GM12891 (cell line): ENCODE results near the gene CASP7. TPM values are rescaled to one million over a fixed set of nuclear protein-coding genes. Genes with fewer than 3 reads are reported as not detected.

ENCODE experiments used
- DNase-seq: peaks from one replicate; pipeline ENCODE4 v3.0.0; 2011; ENCODE audit warnings: low spot score; ENCODE audit not compliant: insufficient read length
- FAIRE-seq: peaks from 2 replicates; lab custom pipeline; 2011; peaks lifted over from hg19 to GRCh38; lab: Jason Lieb, UNC
- PAX5 ChIP-seq: IDR thresholded peaks from 2 replicates; pipeline ENCODE4 v1.6.1; 2011; ENCODE audit warnings: low read length, moderate library complexity, mild to moderate bottlenecking; ENCODE audit not compliant: insufficient read depth, severe bottlenecking
- POLR2A ChIP-seq: IDR thresholded peaks from 2 replicates; pipeline ENCODE4 v1.6.1; 2011; ENCODE audit warnings: low read depth, low read length, control low read depth
- POLR2AphosphoS5 ChIP-seq: IDR thresholded peaks from 2 replicates; pipeline ENCODE4 v1.6.1; 2011; ENCODE audit warnings: low read depth, low read length, control low read depth
- POU2F2 ChIP-seq: IDR thresholded peaks from 2 replicates; pipeline ENCODE4 v1.6.1; 2011; ENCODE audit warnings: low read depth, mild to moderate bottlenecking, control low read depth, low read length, moderate library complexity
- SPI1 ChIP-seq: IDR thresholded peaks from 2 replicates; pipeline ENCODE4 v1.6.1; 2011; ENCODE audit warnings: low read depth, low read length, control low read depth
- TAF1 ChIP-seq: IDR thresholded peaks from 2 replicates; pipeline ENCODE4 v1.6.1; 2011; ENCODE audit warnings: low read depth, low read length, control low read depth
- polyA plus RNA-seq: library from polyadenylated mRNA; unstranded; fragments of >200 nt; gene quantifications from one replicate; pipeline ENCODE4 v1.2.1, GENCODE V29; 2012; ENCODE audit warnings: low read depth, missing spikeins, inconsistent platforms; ENCODE audit not compliant: missing spikeins

The CASP7 gene
- 15.2 TPM for polyA plus RNA-seq

DNA sequence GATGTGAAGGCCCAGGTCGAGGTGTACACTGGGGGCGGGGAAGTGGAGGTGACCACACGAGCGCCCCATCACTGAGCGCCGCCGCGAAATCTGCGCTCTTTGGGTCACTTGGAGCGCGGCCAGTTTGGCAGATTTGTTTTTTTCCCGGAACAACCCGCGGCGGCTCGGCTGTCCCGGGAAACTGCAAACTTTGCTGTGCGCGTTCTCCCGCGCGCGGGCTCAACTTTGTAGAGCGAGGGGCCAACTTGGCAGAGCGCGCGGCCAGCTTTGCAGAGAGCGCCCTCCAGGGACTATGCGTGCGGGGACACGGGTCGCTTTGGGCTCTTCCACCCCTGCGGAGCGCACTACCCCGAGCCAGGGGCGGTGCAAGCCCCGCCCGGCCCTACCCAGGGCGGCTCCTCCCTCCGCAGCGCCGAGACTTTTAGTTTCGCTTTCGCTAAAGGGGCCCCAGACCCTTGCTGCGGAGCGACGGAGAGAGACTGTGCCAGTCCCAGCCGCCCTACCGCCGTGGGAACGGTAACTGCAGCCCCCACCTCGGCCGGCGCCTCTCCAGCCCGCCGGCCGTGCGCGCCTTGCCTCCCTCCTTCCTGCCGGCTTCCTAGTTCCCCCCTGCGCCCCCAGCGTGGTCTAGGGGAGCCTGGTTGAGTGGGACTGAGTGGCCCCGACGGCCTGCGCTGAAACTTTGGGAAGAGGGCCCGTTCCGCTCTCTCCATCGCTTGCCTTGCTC, at the start of gene CASP7:
Gene CASP7 (plus strand): TSS at position 450 of the 727 bp plus-strand sequence. CDS start 17,582 bp downstream, outside the sequence.
- DNase-seq, result peak; percentile 75
- FAIRE-seq, result peak; percentile 75
- no peak for TF ChIP-seq PAX5
- peak; percentile 68 for TF ChIP-seq POLR2AphosphoS5
- TF ChIP-seq POU2F2, result 0 out of 2 replicates have a peak, but pooled peaks have one; percentile 10
- TF ChIP-seq SPI1, result no peak
- TF ChIP-seq POLR2A, result peak; percentile 69
- TF ChIP-seq TAF1, result peak; percentile 40

DNA sequence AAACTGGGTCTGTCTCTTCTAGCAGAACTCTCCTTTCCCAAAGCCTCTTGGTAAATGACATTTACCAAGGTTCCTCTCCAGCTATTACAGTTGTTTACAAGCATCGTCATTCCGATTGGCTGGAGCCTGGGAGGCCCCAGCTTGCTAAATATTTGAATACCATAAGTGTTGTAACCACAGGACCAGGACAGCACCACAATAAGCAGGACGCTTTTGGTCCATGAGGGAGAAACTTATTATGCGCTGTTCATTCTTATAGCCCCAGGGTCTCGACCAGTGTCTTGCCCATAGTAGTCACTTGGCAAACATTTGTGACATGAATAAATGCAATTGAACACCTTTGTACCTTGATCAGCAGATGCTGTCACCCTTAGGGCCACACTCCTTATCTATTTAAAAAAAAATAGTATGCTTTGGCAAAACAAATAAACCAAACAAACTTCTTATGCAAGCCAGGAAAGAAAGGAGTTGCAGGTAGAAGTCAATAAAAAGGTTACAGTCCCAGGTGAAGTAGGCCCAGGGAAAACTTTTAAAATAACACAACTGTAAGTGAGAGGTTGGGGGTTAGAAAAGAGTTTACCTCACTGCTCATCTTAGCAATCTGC, 48.7 kb upstream of the CASP7 start:
- FAIRE-seq, result no peak
- TF ChIP-seq POLR2AphosphoS5, result no peak
- TF ChIP-seq PAX5, result no peak
- no peak for TF ChIP-seq POLR2A
- TF ChIP-seq TAF1, result no peak
- no peak for TF ChIP-seq POU2F2
- TF ChIP-seq SPI1, result no peak
- DNase-seq, result no peak

DNA sequence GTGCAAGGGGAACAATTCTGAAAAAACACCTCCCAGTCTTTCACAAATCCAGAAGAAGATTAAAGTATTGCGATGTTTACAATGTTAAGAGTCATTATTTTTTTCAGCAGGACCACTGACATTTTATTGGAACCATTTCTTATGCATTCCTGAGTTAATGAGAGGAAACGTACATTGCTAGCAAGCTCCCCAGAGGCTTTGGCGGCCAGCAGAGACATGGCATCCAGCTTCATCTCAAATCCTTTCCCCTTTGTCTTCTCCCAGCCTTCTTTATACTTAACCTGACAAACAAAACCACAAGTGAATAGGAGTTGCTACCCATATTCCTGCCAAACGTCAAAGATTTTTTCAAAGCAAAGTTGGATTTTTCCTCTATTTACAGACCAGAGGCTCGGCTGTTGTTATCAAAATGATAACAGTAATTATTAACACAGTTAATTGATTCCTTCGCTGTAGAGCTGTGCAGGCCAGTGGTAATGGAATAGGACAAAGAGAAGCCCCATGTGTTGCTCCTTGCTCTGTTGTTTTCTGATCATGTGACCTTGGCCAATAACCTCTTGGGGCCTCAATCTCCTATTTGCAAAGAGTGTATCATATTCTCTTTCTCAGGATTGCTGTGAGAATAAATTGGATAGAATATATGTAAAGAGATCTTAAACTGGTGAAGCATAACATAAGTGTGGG, 47.9 kb upstream of the CASP7 start:
- FAIRE-seq (no peak), DNase-seq (no peak)
- TF ChIP-seq PAX5 (no peak), POLR2AphosphoS5 (no peak), SPI1 (no peak), TAF1 (no peak), POU2F2 (no peak), POLR2A (no peak)

DNA sequence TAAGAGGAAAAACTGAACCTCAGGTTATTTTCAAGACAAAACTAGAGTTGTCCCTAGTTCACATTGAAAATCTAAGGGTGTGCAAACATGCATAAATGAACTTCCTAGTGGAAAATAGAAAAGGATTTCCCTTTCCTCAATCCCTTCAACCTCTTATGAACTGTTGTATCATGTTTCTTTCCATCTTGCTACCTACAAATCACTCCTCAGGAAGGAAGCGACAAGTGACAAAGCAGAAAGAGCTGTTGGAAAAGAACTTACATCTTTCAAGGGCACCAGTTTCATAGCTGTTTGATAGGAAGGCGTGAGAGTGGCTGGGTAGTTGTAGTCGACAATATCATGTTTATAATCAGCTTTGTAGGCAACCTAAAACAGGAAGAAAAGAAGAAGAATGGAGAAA, 39.7 kb upstream of the CASP7 start:
- no peak for TF ChIP-seq POLR2AphosphoS5
- no peak for TF ChIP-seq PAX5
- no peak for TF ChIP-seq SPI1
- no peak for TF ChIP-seq POLR2A
- no peak for TF ChIP-seq TAF1
- TF ChIP-seq POU2F2, result no peak
- no peak for DNase-seq
- FAIRE-seq, result no peak

DNA sequence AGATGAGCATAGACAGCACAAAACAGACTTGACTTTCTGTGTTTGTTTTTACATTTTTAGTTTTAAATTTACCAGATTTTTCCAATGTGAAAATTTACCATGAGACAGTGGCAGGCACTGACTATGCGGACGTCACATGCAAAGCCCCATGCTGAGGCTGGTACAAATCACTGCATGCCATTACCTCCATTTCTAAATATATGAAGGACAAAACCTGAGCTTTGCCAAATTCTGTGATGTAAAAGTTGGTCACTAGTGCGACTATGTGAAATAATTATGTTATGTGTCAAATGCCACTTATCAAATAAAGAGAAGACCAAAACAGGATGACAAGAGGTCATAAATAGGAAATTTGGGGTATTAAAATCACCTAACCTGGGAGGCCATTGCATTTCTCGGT, 38.0 kb upstream of the CASP7 start:
- FAIRE-seq, result no peak
- TF ChIP-seq TAF1 (no peak), SPI1 (no peak), POLR2A (no peak), POU2F2 (no peak)
- DNase-seq, result no peak

DNA sequence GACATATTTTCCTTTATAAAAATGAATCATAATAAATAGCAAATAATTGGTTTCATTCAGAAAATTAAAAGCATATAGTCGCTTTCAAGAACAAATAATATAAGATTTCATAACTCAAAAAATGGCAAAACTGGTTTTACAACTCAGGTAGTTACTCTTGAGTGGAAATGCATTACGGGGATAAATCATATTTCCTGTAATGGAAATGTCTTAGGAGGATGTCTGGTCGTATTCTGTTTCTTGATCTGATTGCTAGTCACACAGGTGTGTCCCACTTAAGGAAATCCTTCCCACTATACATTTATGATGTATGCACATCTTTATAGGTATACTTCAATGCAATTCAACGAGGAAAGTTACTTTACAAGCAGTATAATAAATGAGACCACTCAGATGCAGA, 36.5 kb upstream of the CASP7 start:
- no peak for TF ChIP-seq TAF1
- TF ChIP-seq PAX5, result no peak
- TF ChIP-seq POLR2A, result no peak
- TF ChIP-seq POU2F2, result no peak
- no peak for TF ChIP-seq SPI1
- TF ChIP-seq POLR2AphosphoS5, result no peak
- FAIRE-seq, result no peak
- DNase-seq, result no peak

DNA sequence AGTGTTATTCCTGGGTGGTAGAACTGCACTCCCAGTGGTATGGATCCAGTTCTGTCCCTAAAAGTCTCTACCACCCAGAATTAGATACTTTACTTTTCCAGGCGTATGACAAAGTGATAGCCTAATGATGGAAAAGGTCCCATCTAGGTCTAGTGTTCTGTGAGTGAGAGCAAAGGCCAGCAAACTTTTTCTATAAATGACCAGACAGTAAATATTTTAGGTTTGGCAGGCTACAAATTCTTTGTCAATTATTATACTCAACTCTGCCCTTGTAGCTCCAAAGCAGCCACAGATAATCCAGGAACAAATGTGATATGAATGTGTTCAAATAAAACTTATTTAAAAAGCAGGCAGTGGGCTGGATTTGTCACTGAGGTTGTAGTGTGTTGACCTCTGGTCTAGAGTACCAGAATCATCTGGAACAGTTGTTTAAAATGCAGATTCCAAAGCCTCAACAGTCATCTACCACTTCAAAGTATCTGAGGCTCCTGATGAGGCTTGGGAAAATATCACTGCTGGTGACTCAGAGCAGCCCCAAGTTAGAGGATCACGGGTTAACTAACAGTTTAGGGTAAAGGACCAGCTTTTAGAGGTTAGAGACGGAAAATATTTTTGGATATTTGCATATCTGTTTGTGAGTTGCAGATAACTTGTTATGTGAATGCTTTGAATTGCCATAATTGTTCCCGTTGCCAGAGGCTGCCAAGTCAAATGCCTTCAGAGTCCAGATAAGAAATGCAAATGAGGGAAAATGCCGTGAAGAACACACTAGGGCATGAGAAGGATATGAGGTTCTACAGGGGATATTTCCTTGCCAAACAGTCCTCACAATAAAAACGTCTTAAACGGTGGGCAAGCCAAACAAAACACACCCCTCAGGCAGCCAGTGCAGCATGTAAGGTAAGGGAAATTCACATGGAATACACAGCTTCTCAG, 35.3 kb upstream of the CASP7 start:
- no peak for TF ChIP-seq POU2F2
- TF ChIP-seq POLR2AphosphoS5, result no peak
- TF ChIP-seq TAF1, result no peak
- TF ChIP-seq SPI1, result no peak
- TF ChIP-seq PAX5, result no peak
- TF ChIP-seq POLR2A, result no peak
- no peak for FAIRE-seq
- no peak for DNase-seq

DNA sequence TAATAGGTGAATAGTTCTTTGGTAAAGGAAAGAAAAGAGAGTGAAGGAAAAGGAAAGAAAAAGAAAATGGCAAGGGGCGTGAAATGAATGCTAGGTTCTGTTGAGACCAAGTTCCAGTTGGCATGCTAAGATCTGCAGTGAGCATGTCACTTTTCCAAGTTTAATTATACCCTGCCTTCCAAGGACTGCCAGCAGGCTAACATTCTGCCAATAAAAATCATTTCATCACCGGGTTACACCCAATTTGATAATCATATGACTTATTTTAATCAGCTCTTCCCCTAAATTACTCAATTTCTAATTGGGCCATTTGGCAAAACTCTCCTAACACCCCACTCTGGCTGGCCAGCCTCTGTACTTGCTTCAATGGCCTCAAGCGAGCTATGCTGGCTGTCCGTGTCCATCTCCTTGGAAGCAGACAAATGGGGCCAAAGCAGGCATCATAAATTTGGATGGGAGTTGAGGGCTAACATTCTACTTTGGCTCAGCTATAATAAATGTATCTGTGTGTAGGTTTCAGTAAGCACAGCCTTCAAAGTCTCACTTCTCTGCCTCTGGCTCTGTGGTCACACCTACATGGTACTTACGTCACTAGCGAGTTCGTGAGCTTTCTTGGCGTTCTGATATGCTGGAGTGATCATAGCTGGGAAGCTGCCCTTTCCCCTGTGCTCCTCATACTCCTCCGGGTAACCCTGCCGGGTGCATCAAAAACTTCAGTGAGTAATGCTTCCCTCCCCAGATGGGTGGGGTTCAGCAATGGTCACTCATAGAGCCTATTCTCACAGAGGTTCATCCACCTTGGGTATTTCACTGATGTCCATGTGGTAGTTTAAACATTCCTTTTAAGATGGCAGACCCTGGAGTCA, 33.1 kb upstream of the CASP7 start:
- FAIRE-seq, result no peak
- no peak for TF ChIP-seq TAF1
- TF ChIP-seq SPI1, result no peak
- TF ChIP-seq POLR2A, result no peak
- no peak for TF ChIP-seq PAX5
- no peak for TF ChIP-seq POU2F2
- TF ChIP-seq POLR2AphosphoS5, result no peak
- DNase-seq, result no peak
